HG03442 (cell line): ENCODE data around the gene ARMC6.
"Not testable (repeated sequence)": the region's sequence is repeated elsewhere in the genome, so short reads cannot be mapped to it uniquely, and the experiment has no call there.

ENCODE experiments used
- ATAC-seq: cut with Tn5 transposase; IDR thresholded peaks from one replicate; pipeline ENCODE4 v1.9.1; 2021; ENCODE audit warnings: mild to moderate bottlenecking, moderate library complexity; ENCODE audit not compliant: unreplicated experiment

Gene ARMC6

DNA sequence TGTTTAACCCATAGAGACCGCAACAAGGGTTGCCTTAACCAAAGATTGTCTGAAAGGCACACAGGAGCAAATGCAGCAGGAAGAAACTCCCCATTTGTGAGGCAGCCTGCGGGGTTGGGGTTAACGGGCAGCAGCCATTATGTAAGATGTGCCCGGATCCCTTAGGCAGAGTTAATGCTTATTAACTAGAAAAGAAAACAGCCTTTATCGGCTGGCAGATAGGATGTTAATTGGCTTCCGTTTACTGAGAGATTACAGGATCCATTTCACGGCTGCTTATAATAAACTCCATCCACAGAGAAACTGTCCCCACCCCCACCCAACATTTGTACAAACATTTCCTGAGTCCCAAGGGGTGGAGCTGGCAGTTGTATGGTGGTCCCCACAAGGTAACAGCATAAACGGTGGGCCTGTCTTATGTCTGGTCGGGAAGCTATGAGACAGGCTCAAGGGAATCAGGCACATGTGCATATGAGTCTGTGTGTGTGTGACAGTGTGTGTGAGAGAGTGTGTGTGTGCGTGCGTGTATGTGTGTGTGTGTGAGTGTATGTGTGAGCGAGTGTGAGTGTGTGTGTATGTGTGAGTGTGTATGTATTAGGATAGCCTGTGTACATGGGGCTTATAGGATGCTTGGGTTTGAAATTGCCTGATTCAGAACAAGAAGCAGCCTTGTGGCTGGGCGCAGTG, 40.9 kb downstream of the ARMC6 start:
- ATAC-seq = no peak

DNA sequence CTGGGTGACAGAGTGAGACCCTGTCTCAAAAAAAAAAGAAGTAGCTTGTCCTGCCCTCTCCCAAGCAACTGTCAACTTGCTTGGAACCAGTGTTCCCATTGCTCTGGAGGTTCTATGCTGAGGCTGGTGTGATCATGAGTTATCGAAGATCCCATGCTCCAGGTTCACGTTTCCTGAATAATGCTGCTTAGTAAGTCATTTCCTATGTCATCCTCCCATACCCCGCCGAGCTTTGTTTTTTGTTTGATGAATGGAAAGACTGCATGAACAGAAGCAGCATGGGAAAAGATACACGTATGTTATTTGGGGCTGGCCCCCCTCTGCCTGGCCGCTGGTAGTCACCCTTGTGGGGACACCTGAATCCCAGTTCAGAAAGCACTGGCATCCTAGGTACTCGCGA, 41.7 kb downstream of the ARMC6 start:
- no peak for ATAC-seq

DNA sequence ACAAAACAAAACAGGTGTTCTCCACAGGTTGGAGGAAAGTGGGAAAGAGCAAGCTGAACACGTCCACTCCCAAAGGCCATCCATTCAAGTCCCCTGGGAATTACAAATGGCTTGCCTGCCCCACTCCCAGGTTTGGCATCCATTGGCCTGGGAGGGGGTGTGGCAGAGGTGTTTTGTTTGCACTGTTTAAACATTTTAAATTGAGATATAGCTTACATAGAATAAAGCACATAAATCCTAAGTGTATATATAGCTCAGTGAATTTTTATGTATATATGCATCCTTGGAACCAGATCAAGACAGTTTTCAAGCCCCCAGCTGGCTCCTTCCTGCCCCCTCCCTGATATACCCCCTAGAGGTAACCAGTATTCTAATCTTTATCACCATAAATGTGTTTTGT, 43.1 kb downstream of the ARMC6 start:
- ATAC-seq = no peak

DNA sequence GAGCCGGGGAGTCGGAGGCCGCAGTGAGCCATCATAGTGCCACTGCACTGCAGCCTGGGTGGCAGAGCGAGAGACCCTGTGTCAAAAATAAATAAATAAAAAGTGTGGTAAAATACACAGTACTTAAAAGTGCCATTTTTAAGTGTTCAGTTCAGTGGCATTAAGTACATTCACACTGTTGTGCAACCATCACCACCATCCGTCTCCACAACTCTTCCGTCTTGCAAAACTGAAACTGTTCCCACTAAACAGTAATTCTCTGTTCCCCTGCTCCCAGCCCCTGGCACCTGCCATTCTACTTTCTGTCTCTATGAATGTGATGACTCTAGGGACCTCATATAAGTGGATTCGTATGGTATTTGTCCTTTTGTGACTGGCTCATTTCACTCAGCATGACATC, 43.7 kb downstream of the ARMC6 start:
- ATAC-seq = no peak

DNA sequence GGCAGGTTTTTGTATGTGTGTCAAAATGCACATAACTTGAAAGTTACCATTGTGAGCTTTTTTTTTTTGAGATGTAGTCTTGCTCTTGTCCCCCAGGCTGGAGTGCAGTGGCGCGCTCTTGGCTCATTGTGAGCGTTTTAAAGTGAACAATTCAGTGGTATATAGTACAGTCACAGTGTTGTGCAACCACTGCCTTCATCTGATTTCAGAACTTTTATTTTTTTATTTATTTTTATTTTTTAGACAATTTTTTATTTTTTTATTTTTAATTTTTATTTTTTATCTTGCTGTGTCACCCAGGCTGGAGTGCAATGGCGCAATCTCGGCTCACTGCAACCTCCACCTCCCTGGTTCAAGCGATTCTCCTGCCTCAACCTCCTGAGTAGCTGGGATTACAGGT, 45.4 kb downstream of the ARMC6 start:
- ATAC-seq = no peak

DNA sequence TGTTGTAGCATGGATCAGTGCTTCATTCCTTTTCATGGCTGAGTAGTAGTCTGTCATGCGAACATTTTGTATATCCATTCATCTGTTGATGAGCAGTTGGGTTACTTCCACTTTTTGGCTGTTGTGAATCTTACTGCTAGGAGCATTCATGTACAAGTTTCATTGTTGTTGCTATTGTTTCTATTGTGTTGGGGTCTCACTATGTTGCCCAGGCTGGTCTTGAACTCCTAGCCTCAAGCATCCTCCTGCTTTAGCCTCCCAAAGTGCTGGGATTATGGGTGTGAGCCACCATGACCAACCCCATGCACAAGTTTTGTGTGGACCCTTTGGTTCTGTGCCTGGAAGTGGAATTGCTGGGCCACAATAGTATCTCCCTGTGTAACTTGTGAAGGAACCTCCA, 46.2 kb downstream of the ARMC6 start:
- ATAC-seq = no peak

DNA sequence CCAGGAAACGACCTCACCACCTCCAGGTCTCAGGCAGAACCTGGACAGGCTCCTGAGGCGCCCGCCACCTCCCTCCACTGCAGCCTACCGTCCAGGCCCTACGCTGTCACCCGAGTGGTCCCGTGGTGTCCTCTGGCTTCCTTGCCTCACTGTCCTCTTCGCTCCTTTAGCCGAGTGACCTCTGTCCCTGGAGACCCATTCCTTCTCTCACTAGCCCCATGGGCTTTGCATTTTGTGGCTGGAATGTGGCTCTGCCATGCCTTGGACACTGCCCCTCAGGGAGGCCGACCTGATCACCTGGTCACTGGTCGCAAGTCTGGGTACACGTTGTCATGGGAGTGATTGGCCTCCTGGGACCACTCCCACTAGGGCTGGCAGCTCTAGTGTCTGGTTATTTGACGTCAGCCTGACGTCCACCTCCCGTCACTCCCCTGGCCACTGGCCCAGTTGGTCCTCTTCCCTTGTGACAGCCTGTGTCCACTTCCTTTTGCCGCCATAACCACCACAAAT, 48.3 kb downstream of the ARMC6 start:
- no peak for ATAC-seq

DNA sequence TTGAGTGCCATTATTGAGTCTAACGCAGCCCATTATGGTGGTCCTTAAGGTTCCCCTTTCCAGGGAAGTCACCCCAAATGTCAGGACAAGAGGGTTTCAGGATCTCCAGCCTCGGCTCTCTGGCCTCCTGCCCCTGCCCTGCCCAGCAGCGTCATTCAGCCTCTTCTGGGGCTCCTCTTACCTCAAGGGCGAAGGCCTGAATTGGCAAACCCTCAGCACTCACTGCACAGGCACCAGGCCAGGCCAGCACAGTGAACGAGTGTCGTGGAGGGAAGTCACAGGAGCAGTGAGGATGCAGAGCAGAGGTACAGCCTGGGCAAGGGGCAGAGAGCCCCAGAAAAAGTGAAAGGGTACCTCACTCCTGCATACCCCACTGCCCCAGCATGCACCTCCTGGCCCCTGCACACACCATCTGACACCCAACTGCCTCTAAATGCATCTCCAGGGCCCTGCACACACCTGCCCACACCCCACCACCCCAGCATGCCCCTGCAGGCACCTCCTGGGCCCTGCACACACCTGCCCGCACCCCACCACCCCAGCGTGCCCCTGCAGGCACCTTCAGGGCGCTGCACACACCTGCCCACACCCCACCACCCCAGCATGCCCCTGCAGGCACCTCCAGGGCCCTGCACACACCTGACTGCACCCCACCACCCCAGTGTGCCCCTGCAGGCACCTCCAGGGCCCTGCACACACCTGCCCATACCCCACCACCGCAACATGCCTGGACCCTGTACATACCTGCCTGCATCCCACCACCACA, 50.2 kb downstream of the ARMC6 start:
- no peak for ATAC-seq

DNA sequence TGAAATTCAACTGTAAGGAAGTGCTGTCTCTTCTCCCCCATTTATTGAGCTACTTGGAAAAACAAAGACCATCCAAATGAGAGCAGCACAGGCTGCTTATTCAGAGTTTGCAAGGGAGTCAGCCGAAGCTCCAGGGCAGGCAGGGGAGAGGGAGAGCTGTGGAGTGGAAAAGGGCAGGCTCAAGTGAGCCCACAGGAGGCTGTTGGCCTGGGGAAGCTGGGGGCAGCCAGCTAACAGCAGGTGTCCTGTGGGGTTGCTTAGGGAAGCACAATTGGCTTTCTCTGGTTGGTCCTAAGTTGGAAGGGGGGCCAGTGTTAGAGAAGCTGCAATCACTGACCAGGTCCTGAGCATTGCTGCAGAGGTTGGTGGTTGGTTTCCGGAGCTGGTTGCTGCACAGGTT, 54.3 kb downstream of the ARMC6 start:
- no peak for ATAC-seq

DNA sequence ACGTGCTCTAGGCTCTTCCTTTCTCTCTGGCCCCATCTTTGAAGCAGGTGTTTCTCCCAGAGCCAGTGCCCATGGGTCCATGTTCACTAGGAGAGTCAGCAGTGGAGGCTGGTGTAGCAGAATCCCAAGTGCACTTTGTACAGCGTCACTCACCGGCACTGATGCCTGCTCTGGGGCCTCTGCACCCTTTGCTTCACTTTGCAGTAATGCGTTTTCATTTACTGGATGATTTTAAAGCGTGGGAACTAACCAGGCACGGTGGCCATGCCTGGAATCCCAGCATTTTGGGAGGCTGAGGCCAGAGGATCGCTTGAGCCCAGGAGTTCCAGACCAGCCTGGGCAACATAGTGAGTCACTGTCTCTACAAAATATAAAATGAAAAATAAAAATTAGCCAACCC, 61.1 kb downstream of the ARMC6 start:
- no peak for ATAC-seq

DNA sequence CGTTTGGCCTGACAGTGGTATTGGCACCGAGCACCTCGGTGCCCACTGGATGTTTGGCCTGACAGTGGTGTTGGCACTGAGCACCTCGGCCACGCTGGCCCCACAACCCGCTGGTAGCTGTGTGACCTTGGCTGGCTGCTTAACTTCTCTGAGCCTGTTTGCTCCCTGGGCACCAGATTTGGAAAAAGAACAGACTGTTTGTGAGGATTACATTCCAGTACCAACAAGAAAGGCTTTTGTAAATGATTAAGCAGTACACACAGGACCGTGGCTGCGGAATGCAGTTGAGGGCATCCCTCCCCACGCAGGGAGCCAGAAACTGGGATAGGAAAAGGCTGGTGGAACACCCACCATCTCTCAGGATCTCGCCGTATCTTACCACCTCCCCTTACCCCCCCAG, 62.3 kb downstream of the ARMC6 start:
- ATAC-seq = no peak

DNA sequence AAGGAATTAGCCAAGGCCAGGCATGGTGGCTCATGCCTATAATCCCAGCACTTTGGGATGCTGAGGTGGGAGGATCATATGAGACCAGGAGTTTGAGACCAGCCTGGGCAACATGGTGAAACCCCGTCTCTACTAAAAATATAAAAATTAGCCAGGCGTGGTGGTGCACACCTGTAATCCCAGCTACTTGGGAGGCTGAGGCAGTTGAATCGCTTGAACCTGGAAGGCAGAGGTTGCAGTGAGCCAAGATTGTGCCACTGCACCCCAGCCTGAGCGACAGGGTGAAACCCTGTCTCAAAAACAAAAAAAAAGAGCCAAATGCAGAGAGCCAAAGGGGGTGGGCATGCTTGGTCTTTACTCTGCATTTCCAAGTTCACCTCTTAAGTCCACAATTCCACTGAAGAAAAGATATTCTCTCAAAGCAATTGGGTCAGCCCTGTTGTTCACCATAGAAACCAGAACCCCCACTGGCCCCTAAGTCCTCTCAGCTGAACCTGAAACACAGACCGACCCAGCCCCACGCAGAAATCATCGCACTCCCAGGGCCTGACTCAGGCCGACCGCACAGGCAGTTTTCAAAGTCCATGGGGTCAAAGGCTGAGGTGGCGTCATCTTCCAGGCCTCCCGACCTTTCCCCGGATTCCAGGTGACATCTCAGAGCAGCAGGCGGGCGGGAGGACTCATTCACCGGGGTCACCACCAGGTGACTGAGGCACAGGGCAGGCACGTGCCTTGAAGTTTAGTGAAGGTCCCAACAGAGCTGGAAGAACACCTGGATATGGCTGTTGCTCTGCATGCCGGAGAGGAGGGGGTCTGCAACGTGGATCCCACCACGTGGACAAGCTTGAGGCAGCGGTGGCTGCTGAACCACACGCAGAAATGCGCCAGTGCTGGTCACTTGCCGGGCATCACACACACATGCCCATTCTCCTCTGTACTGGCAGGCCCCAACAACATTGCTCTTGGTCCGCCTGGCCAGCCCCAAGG, 63.5 kb downstream of the ARMC6 start:
- no peak for ATAC-seq

DNA sequence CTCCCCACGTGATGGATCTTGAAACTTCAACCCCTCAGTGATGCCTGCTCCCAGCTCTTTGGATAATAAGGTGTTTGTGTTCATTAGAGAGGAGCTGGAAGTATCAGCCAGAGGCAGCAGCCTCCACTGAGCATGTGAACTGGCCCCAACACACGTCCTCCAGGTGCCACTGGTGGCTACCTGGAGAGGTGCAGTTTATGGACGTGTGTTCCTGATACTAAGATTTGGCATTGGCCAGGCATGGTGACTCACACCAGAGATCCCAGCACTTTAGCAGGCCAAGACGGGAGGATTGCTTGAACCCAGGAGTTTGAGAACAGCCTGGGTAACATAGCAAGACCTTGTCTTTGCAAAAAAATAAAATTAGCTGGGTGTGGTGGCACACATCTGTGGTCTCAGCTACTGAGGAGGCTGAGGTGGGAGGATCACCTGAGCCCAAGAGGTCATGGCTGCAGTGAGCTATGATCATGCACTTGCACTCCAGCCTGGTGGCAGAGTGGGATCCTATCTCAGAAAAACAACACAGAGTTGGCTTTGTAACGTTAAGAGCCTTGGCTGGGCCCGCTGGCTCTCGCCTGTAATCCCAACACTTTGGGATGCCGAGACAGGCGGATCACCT, 64.8 kb downstream of the ARMC6 start:
- ATAC-seq = no peak

DNA sequence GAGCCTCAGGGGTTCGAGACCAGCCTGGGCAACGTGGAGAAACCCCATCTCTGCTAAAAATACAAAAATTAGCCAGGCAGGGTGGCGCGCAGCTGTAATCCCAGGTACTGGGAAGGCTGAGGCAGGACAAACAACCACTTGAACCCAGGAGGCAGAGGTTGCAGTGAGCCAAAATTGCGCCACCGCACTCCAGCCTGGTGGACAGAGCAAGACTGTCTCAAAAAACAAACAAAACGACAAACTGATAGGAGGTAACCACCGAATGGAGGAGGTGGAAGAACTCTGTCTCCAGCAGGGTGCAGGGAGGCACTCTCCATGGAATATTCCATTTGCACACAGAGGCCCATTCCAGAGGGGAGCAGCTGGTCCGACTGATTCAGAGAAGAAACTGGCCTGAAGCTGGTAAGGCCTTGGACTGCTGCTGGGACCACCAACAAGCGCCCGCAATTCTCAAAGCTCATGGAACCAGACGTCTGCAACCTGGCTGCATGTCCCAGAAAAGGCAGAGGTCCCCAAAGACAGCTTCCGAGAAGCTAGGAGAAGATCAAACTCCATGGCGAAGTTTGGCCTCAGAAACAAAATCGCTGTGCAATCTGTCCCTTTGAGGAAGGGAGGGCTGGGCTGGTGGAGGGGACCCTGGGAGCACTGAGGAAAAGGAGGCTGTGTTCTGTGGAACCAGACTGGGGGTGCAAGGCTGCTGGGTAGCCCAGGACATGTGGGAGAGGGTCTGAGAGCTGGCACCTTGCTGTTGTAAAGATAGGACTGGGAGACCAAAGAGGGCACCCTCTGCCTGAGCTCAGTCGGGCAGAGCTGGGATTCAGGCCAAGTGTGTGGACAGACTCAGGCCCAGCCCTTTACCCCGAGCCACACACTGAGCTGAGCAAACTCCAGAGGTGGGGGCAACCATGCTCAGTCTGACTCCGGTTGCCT, 65.6 kb downstream of the ARMC6 start:
- no peak for ATAC-seq

DNA sequence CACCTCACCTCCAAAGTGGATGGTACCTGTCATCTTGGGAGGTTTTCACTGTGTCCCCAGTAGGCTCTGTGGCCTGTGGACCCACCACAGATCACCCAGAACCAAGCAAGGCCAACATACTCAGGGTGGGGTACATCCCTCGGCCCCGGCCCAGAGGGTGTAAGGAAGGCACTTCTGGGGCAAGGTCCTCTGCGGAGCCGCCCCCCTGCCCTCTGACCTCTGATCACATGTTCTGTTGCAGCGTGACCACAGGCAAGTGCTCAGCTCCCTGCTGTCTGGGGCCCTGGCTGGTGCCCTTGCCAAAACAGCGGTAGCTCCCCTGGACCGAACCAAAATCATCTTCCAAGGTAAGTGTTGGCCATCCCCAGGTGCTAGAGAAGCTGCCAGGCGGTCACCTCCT, 68.1 kb downstream of the ARMC6 start:
- ATAC-seq = no peak

DNA sequence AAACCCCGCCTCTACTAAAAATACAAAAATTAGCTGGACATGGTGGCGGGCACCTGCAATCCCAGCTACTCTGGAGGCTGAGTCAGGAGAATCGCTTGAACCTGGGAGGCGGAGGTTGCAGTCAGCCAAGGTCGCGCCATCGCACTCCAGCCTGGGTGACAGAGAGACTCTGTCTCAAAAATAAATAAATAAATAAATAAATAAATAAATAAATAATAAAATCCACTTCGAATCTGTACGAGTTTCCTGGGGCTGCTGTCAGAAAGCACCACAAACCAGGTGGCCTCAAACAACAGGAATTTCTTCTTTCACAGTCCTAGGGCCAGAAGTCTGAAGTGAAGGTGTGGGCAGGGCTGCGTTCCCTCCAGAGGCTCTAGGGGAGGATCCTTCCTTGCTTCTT, 69.2 kb downstream of the ARMC6 start:
- not testable (repeated sequence) for ATAC-seq

DNA sequence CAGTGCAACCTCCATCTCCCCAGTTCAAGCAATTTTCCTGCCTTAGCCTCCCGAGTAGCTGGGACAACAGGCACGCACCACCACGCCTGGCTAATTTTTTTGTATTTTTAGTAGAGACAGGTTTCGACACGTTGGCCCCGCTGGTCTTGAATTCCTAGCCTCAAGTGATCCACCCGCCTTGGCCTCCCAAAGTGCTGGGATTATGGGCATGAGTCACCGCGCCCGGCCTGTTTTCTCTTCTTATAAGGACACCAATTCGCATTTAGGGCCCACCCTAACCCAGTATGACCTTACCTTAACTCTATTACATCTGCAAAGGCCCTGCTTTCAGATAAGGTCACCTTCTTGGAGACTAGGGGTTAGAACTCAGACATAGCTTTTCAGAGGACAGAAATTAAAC, 69.8 kb downstream of the ARMC6 start:
- no peak for ATAC-seq

DNA sequence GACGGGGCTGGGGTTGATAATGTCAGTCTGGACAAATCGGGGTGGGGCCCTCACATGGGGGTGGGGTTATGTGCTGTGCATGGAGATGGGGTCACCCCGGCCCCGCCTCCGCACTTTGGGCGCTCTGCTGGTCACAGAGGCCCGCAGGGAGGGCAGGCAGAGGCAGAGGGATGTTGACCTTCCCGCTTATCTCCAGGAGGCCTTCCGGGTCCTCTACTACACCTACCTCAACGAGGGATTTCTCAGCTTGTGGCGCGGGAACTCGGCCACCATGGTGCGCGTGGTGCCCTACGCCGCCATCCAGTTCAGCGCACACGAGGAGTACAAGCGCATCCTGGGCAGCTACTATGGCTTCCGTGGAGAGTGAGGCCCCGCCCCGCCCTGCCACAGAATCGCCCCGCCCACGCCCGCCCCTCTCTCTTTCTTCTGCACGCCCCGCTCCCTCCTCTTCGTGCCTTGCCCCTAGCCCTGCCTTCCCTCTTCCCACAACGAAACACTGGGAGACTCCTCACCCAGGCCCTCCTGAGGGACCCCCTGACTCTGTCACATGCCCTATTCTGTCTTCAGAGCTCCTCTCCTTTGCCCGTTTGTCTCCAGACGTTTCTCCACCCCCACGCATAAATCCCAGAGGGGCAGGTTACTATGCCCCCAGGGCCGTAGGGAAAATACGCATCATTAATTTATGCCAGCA, 72.1 kb downstream of the ARMC6 start:
- ATAC-seq = no peak

DNA sequence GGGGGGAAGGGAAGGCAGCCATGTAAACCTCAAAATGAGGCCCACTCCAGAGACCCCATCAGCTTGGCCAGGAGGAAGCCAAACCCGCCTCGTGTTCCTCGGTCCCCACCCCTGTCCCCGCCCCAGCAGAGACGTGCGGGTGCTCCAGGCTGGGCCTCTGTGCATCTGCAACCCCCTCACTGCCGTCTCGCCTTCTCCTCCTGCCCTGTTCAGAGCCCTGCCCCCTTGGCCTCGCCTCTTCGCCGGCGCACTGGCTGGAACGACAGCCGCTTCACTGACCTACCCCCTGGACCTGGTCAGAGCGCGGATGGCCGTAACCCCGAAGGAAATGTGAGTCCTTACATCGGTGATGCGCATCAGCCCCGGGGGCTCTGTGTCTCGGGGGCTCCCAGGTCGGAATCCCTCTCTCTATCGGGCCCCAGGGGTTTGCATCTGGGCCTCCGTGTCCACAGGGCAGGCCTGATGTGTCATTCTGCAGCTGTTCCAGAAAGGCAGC, 72.7 kb downstream of the ARMC6 start:
- ATAC-seq = no peak
